ENCODE data around the gene SNX32.

Gene SNX32

DNA sequence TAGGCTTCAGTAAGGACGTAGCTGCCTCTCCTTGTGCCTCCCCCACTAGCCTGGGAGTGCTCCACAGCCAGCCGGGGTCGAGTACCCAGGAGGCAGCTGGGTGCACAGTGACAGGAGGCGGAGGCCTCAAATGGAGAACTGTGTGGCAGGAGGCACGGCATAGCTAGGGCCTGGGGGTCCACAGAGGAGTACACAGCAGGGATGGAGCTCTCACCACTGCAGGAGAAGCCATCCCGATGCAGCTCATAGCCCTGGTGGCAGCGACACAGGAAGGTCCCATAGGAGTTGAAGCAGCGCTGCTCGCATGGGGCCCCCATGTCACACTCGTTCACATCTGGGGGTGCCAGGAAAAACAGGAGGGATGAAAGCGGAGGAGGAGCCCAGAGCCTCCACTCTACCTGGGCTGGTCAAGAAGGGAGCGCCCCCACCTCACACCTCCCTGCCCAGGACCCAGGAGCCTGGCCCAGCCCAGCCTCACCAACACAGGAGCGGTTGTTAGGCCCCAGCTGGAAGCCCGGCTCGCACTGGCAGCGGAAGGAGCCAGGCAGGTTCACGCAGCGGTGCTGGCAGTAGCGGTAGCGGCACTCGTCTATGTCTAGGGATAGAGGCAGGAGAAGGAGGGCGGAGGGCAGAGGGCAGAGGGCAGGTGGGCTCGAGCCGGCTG is 36.0 kb downstream of the SNX32 start:
- Histone ChIP-seq H3K36me3 (ENCODE audit: control insufficient read depth in 4 of 4, insufficient read depth in 4 of 4, low read length in 3 of 4) (peaks cover 0 to 27% (median 20%) of the 10 kb centered on the region in 4 experiments), H3K4me1 (ENCODE audit: control extremely low read depth in 1 of 4, control insufficient read depth in 4 of 4, insufficient read depth in 4 of 4, low read length in 3 of 4) (peaks cover 0 to 52% (median 43%) of the 10 kb centered on the region in 4 experiments), H3K4me3 (ENCODE audit: control insufficient read depth in 1 of 7, extremely low read depth in 1 of 7, insufficient read depth in 4 of 7, low read depth in 2 of 7, low read length in 6 of 7) (no peak overlapping the region), H3K27me3 (replicated peaks in 2 of 5; ENCODE audit: control insufficient read depth in 4 of 5, insufficient read depth in 5 of 5, low read length in 4 of 5) (no peaks in the 10 kb centered on the region), H3K9me3 (ENCODE audit: control extremely low read depth in 1 of 5, control insufficient read depth in 4 of 5, insufficient read depth in 2 of 5, low read depth in 1 of 5, low read length in 4 of 5) (no peaks in the 10 kb centered on the region), H3K27ac (ENCODE audit: insufficient read depth in 1 of 2, low read depth in 1 of 2, low read length in 2 of 2, poor library complexity in 1 of 2, severe bottlenecking in 2 of 2) (no peak overlapping the region)
- DNase-seq = no peak
- CTCF ChIA-PET = interaction anchor here (1.1 to 11.0 kb wide), 6 partner anchors 8 to 29 kb away, joined by 3 to 168 read pairs (median 8); partner anchors contain the start of genes CCDC85B, FIBP and MUS81
- POLR2A ChIA-PET = interaction anchor here (0.6 to 2.8 kb wide), 4 partner anchors 10 to 191 kb away, joined by 3 to 22 read pairs (median 4); partner anchors contain the start of gene MUS81
- 93% methylated on average over 24 of the region's 24 CpGs for WGBS (ENCODE audit: insufficient coverage)

DNA sequence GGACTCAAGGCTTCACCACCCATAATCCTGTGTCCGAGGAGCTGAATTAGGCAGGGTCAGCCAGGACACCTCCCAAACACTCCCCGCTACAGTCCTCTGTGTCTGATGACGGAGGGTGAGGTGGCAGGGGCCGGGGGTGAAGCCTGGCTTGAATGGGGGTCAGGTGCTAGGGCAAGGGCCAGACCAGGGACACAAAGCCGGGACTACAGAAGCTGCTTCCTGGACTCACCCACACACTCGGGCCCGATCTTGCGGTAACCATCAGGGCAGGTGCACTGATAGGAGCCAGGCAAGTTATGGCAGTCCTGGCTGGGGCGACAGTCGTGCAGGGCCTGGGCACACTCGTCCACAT is 36.5 kb downstream of the SNX32 start:
- no peaks in the 10 kb centered on the region for H3K9me3 ChIP-seq (ENCODE audit: control extremely low read depth in 1 of 5, control insufficient read depth in 4 of 5, insufficient read depth in 2 of 5, low read depth in 1 of 5, low read length in 4 of 5)
- H3K36me3 ChIP-seq (ENCODE audit: control insufficient read depth in 4 of 4, insufficient read depth in 4 of 4, low read length in 3 of 4) = peaks cover 0 to 22% (median 15%) of the 10 kb centered on the region in 4 experiments
- WGBS (ENCODE audit: insufficient coverage) = 66% methylated on average over 9 of the region's 11 CpGs
- no peaks in the 10 kb centered on the region for H3K27me3 ChIP-seq (replicated peaks in 2 of 5; ENCODE audit: control insufficient read depth in 4 of 5, insufficient read depth in 5 of 5, low read length in 4 of 5)
- ChIA-PET CTCF (interaction anchor here (0.8 to 11.0 kb wide), 5 partner anchors 9 to 28 kb away, joined by 3 to 168 read pairs (median 4); partner anchors contain the start of genes CCDC85B, FIBP and MUS81), POLR2A (interaction anchor here (0.6 to 2.8 kb wide), 3 partner anchors 10 to 39 kb away, joined by 3 to 22 read pairs (median 3); partner anchors contain the start of gene MUS81)
- H3K4me3 ChIP-seq (ENCODE audit: control insufficient read depth in 1 of 7, extremely low read depth in 1 of 7, insufficient read depth in 4 of 7, low read depth in 2 of 7, low read length in 6 of 7) = peak overlapping the region in 2 of 7 experiments; percentile 13 to 50
- H3K4me1 ChIP-seq (ENCODE audit: control extremely low read depth in 1 of 4, control insufficient read depth in 4 of 4, insufficient read depth in 4 of 4, low read length in 3 of 4) = peaks cover 0 to 52% (median 43%) of the 10 kb centered on the region in 4 experiments
- H3K27ac ChIP-seq (ENCODE audit: insufficient read depth in 1 of 2, low read depth in 1 of 2, low read length in 2 of 2, poor library complexity in 1 of 2, severe bottlenecking in 2 of 2) = no peak overlapping the region
- no peak for DNase-seq

DNA sequence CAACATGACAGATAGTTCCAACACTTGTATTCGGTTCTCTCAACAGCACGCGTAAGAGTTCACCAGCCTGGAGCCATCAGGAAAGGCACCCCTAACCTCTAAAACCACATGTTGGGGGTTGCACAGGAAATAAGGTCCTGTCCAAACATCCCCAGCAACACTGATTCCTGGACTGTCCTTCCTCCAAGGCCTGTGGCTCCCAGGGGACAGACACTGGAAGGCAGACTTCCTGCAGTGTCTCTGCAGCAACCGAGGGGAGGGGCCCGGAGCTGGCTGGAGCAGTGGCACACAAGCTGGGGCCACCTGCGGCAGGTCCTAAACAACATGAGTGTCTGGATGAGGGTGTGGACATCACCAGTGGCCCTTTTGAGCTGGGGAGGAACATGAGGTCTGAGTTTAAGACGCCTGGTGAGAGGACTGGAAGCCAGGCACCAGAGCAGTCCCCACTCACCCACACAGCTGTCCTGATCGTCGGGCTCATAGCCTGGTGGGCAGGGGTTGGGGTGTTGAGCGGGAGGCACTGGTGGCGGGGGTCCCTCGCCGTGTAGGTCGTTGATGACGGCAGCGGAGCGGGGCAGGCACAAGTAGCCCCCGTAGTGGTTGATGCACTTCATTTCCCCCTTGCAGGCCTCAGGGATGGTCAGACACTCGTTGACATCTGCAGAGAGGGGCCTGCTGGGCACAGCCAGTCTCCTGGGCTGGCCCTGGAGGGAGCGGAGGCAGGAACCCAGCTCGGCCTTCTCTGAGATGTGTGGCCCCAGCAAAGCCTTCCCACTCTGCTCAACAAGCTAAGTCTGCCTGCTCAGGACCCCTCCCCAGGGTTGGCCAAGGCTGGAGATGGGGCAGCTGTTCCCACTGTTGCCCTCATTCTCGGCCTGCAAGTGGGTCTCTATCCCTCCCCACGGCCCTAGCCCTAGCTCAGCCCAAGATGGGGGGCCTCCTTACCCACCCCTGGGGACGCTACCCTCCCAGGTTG is 37.2 kb downstream of the SNX32 start:
- POLR2A ChIA-PET = interaction anchor here (0.5 to 2.8 kb wide), 4 partner anchors 11 to 185 kb away, joined by 3 to 22 read pairs (median 4); partner anchors contain the start of genes CFL1 and MUS81
- H3K36me3 ChIP-seq (ENCODE audit: control insufficient read depth in 4 of 4, insufficient read depth in 4 of 4, low read length in 3 of 4) = peaks cover 0 to 15% (median 9%) of the 10 kb centered on the region in 4 experiments
- no peak overlapping the region for H3K27ac ChIP-seq (ENCODE audit: insufficient read depth in 1 of 2, low read depth in 1 of 2, low read length in 2 of 2, poor library complexity in 1 of 2, severe bottlenecking in 2 of 2)
- 55% methylated on average over 23 of the region's 24 CpGs for WGBS (ENCODE audit: insufficient coverage)
- peak overlapping the region in 2 of 7 experiments; percentile 13 to 50 for H3K4me3 ChIP-seq (ENCODE audit: control insufficient read depth in 1 of 7, extremely low read depth in 1 of 7, insufficient read depth in 4 of 7, low read depth in 2 of 7, low read length in 6 of 7)
- CTCF ChIA-PET = interaction anchor here (0.7 to 11.0 kb wide), 8 partner anchors 8 to 264 kb away, joined by 3 to 168 read pairs (median 4); partner anchors contain the start of genes CCDC85B, FIBP, KAT5 and MUS81
- H3K4me1 ChIP-seq (ENCODE audit: control extremely low read depth in 1 of 4, control insufficient read depth in 4 of 4, insufficient read depth in 4 of 4, low read length in 3 of 4) = peaks cover 0 to 52% (median 43%) of the 10 kb centered on the region in 4 experiments
- no peaks in the 10 kb centered on the region for H3K9me3 ChIP-seq (ENCODE audit: control extremely low read depth in 1 of 5, control insufficient read depth in 4 of 5, insufficient read depth in 2 of 5, low read depth in 1 of 5, low read length in 4 of 5)
- H3K27me3 ChIP-seq (replicated peaks in 2 of 5; ENCODE audit: control insufficient read depth in 4 of 5, insufficient read depth in 5 of 5, low read length in 4 of 5) = no peaks in the 10 kb centered on the region
- DNase-seq = peak in 1 of 3 donors; percentile 37

DNA sequence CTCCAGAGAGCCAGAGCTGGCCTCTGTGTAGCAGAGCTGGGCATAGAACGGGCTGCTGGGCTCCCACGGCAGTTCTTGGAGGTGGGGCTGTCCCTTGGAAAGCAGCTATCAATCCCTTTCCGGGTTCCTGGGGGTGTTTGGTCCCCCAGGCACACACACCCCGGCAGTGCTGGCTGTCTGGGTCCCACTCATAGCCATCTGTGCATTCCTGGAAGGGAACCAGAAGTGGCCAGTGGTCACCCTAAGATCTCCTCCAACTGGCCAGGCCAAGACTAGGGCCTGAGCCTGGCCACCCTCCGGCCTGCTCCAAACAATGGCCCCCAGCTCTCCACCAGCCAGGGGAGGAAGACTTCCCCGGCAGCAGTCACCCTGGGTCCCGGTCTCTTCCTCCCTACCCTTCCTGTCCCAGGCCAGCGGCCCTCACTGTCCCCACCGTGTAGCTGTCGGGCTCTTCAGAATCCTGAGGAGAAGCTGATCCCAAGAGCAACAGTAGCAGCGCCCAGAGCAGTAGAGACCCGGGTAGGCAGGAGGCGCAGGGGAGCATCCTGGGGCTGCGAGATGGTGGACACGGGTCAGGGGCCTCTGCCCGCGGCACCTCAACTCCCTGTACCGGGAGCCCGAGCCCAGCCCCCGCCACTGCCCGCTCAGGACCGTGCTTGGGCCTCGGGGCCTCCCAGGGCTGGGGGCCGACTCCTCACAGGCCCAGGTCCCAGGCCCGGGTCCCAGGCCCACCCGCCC is 38.2 kb downstream of the SNX32 start:
- H3K4me3 ChIP-seq (ENCODE audit: control insufficient read depth in 1 of 7, extremely low read depth in 1 of 7, insufficient read depth in 4 of 7, low read depth in 2 of 7, low read length in 6 of 7) = peak overlapping the region in 2 of 7 experiments; percentile 13 to 74
- no peak for DNase-seq
- CTCF ChIA-PET = interaction anchor here (0.7 to 11.0 kb wide), 8 partner anchors 11 to 263 kb away, joined by 3 to 168 read pairs (median 4); partner anchors contain the start of genes CCDC85B, FIBP, KAT5 and MUS81
- peaks cover 0 to 51% (median 43%) of the 10 kb centered on the region in 4 experiments for H3K4me1 ChIP-seq (ENCODE audit: control extremely low read depth in 1 of 4, control insufficient read depth in 4 of 4, insufficient read depth in 4 of 4, low read length in 3 of 4)
- WGBS (ENCODE audit: insufficient coverage) = 88% methylated on average over 22 of the region's 26 CpGs
- POLR2A ChIA-PET = interaction anchor here (1.1 to 2.8 kb wide), 3 partner anchors 12 to 20 kb away, joined by 4 to 22 read pairs (median 4); partner anchors contain the start of genes CFL1 and MUS81
- peaks cover 0 to 6% (median 4%) of the 10 kb centered on the region in 4 experiments for H3K36me3 ChIP-seq (ENCODE audit: control insufficient read depth in 4 of 4, insufficient read depth in 4 of 4, low read length in 3 of 4)
- H3K27ac ChIP-seq (ENCODE audit: insufficient read depth in 1 of 2, low read depth in 1 of 2, low read length in 2 of 2, poor library complexity in 1 of 2, severe bottlenecking in 2 of 2) = no peak overlapping the region
- H3K9me3 ChIP-seq (ENCODE audit: control extremely low read depth in 1 of 5, control insufficient read depth in 4 of 5, insufficient read depth in 2 of 5, low read depth in 1 of 5, low read length in 4 of 5) = no peaks in the 10 kb centered on the region
- no peaks in the 10 kb centered on the region for H3K27me3 ChIP-seq (replicated peaks in 2 of 5; ENCODE audit: control insufficient read depth in 4 of 5, insufficient read depth in 5 of 5, low read length in 4 of 5)

DNA sequence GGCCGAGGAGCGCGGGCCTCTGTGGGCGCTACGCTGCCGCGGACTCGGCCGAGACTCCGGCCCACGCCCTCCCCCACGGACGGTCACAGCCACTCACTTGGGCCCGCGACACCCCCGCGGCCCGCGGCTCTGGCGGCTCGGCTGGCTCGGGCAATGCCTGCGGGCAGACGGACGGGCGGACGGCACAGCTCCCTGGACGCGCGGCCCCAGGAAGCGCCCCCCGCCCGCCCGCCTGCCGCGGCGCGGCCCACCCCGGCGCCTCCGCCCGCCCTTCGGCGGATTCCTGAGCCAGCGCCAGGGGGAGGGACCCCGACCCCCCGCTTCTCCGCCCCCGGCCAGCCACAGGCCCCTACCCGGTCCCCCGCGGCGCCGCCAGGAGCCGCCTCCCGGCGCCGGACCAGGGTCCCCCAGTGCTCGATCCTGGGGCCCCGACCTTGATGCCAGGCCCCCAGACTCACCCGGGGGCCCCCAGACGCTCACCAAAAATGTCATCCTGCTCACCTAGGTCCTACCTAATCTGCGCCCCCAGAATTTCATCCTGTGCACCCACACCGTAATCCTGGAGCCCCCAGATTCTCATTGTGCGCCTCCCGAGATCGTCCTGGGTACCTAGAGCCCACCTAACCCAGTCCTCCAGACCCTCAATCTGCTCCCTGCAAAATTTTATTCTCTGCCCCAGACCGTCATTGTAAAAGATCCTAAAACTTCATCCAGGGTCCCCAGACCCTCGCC is 39.0 kb downstream of the SNX32 start, which contains the start of gene EFEMP2:
EFEMP2 (minus strand) TSS at position 215 of the 732 bp plus-strand sequence. CDS start 446 bp downstream, outside the sequence.
- WGBS (ENCODE audit: insufficient coverage) = 2% methylated on average over 50 of the region's 69 CpGs
- Histone ChIP-seq H3K27ac (ENCODE audit: insufficient read depth in 1 of 2, low read depth in 1 of 2, low read length in 2 of 2, poor library complexity in 1 of 2, severe bottlenecking in 2 of 2) (peak within 1 kb of the TSS in 1 of 2 experiments; percentile 43), H3K4me3 (ENCODE audit: control insufficient read depth in 1 of 7, extremely low read depth in 1 of 7, insufficient read depth in 4 of 7, low read depth in 2 of 7, low read length in 6 of 7) (peak within 1 kb of the TSS; percentile 10 to 82 (median 65)), H3K36me3 (ENCODE audit: control insufficient read depth in 4 of 4, insufficient read depth in 4 of 4, low read length in 3 of 4) (peaks cover 0 to 4% (median 2%) of the 10 kb centered on the region in 4 experiments), H3K4me1 (ENCODE audit: control extremely low read depth in 1 of 4, control insufficient read depth in 4 of 4, insufficient read depth in 4 of 4, low read length in 3 of 4) (peaks cover 0 to 51% (median 41%) of the 10 kb centered on the region in 4 experiments), H3K9me3 (ENCODE audit: control extremely low read depth in 1 of 5, control insufficient read depth in 4 of 5, insufficient read depth in 2 of 5, low read depth in 1 of 5, low read length in 4 of 5) (no peaks in the 10 kb centered on the region), H3K27me3 (replicated peaks in 2 of 5; ENCODE audit: control insufficient read depth in 4 of 5, insufficient read depth in 5 of 5, low read length in 4 of 5) (no peaks in the 10 kb centered on the region)
- ChIA-PET POLR2A (interaction anchor here (1.1 to 2.8 kb wide), 2 partner anchors 13 to 15 kb away, joined by 4 to 22 read pairs; partner anchors contain the start of genes CFL1 and MUS81), CTCF (interaction anchor here (0.7 to 11.0 kb wide), 4 partner anchors 12 to 93 kb away, joined by 3 to 168 read pairs (median 42); partner anchors contain the start of genes CCDC85B, FIBP and MUS81)
- DNase-seq = peak in 1 of 3 donors; percentile 19
